D721Med (cell line): Measurements from ENCODE around the gene POLN.
"Not testable (repeated sequence)": the region's sequence is repeated elsewhere in the genome, so short reads cannot be mapped to it uniquely, and the experiment has no call there.

Experiments
- DNase-seq: peaks from one replicate; pipeline ENCODE4 v3.0.0; 2011; ENCODE audit warnings: low spot score; ENCODE audit not compliant: insufficient read length
- FAIRE-seq: peaks from 2 replicates; lab custom pipeline; 2011; peaks lifted over from hg19 to GRCh38; lab: Jason Lieb, UNC
- CTCF ChIP-seq: IDR thresholded peaks from 2 replicates; pipeline ENCODE4 v1.5.1; 2012; ENCODE audit warnings: mild to moderate bottlenecking, control low read depth; ENCODE audit not compliant: insufficient read depth; ENCODE audit errors: missing control alignments

The POLN gene

DNA sequence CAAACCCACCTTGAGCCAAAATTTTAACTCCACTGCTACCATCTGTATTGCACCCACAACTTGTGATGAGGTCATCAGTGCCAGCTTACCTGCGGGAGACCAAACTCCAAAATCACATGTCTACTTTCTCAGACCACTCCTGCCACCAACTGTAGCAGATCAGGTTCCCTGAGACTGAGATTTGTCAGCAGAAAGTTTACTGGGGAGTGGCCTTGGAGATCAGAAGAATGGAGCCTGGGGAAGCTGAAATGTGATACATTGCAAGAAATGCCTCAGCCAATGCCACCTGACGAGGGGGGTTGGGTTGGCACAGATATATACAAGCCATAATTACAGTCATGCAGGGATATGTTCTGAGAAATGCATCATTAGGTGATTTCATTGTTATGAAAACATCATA is 19.1 kb downstream of the POLN start:
- no peak for TF ChIP-seq CTCF
- FAIRE-seq (no peak), DNase-seq (no peak)

DNA sequence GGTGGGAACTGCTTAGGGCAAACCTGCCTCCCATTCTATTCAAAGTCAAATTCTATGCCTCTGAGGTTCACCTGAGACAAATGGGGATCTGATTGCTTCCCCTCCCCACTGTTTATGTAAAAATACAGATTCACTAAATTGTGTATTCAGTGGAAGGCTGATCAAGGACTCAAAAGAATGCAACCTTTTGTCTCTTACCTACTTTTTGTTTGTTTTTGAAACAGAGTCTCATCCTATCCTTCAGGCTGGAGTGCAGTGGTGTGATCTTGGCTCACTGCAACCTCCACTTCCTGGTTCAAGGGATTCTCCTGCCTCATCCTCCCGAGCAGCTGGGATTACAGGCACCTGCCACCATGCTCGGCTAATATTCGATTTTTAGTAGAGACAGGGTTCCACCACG is 20.5 kb downstream of the POLN start:
- not testable (repeated sequence) for FAIRE-seq, DNase-seq

- no peak for FAIRE-seq
- no peak for DNase-seq
- peak; percentile 97 for TF ChIP-seq CTCF
These were observed 21.8 kb downstream of the POLN start for GRCh38 chr4:2220016-2220630.

DNA sequence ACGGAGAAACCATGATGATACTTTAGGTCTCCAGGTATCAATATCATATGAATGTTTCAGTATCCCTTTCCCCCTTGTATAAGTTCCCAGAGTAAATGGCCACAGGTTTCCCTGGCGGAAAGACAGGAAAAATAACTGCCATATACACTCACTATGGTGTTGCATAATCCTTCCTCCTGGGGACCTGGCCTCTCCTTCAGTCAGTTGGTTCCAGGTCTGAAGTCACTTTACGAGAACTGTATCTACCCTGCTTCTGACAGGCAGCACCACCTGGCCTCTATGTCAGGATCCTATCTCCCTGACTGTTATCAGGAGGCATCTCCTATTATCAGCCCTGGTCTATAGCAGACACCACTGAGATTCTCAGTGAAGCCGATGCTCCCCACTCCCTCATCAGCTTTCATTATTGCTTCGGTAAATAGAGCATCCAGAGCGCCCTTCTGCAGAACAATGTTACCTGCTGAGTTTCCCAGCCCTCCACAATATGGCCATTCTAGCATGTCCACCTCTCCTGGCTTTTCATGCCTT is 22.6 kb downstream of the POLN start:
- DNase-seq = no peak
- no peak for FAIRE-seq
- no peak for TF ChIP-seq CTCF

GRCh38 chr4:2218436-2218835 is 23.5 kb downstream of the POLN start:
- no peak for DNase-seq
- FAIRE-seq = no peak
- TF ChIP-seq CTCF = no peak

GRCh38 chr4:2217726-2218125 is 24.2 kb downstream of the POLN start:
- DNase-seq (no peak), FAIRE-seq (no peak)
- TF ChIP-seq CTCF = no peak

- FAIRE-seq = no peak
- DNase-seq = no peak
- TF ChIP-seq CTCF = no peak
These were observed 29.1 kb downstream of the POLN start for GRCh38 chr4:2212831-2213230.

GRCh38 chr4:2202789-2203188 is 39.1 kb downstream of the POLN start:
- DNase-seq, FAIRE-seq: not testable (repeated sequence)
